ENCODE measurements around the gene NFIB.

Gene NFIB

GRCh38 chr9:14238079-14238478, 75.9 kb downstream of the NFIB start:
- DNase-seq, result no peak

DNA sequence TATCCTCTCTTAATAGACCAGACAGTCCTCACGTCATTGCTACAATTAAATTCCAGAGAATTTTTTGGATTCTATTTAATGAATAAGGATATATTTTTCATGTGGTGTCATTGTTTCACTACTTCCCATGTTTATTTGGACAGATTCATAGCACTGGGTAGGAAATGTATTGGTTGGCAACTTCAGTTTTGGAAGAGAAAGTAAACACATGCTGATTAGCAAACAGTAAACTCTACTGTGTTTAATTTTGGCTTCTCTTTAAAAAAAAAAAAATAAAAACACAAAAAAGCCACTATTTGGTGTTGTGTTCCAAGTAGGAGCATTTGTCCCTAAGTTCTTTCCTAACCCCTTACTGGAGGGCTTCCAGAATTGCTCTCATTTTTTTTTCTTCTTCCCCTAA, 77.3 kb downstream of the NFIB start:
- no peak for DNase-seq

DNA sequence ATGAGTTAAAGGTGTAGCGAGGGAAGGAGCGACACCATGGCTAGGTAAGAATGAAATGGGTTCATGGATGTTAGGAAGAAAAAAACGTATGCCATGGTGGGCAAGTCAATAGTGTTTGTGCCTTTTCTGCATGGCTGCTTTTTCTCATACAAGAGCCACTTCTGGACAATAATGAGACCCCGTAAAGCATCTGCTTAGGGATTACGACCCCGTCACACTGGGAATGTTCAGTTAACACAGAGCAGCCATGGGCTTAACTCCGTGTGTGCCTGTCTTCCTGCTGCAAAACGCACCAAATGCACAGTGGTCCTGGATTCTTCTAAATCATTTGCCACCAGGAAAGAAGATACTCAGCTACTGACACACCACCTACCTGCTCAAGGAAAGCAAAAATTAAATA, 81.8 kb downstream of the NFIB start:
- DNase-seq, result no peak

DNA sequence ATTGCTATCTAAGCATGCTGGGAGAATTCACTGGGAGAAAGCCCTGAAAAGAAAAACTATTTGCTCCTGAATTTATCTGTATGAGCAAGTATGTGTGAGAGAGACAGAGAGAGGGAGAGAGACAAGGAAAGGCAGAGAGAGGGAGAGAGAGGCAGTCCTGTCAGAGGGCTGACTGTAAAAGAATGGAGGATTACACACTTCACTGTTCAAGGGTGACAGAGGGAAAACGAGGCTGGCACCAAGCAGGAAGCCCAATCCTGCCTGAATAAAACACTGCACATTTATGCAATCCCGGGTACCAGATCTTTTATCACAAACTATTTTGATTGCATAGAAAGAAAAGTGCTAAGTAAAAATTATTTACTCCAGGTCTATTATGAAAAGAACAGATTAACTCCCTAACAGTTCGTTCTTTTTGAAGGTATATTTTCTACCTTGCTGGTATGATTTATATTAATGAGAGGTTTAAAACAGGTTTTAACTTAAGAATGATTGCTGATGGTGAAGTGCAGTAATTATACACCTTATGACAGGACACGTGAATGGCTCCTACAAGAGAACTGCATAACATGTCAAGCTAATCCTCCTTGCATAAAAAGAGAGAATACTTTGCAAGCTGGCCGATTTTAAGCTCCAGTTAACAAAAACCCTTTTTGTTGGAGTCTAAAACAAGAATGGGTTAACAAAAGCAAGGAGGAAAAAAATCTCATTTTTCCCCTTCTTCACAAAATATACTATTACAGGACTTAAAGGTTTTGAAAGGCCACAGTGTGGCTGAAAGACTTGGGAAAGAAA, 82.5 kb downstream of the NFIB start:
- DNase-seq, result no peak

DNA sequence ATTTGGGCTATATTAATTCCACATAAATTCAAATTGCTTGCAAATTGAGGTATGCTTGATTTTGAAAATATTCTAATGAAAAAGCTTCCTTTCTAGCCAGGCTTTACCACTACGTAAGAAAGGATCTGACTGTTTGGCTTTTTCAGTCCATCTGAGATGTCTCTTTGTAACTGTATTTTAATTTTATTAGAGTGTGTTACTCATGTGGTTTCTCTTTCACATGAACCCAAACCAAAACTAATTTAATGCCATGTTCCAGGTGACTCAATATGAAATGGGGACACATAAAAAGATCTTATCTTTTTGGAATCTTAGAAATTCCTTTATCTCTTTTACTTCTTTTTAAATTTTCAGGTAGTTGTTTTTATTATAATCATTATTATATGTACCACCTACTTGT, 85.3 kb downstream of the NFIB start:
- DNase-seq, result no peak

DNA sequence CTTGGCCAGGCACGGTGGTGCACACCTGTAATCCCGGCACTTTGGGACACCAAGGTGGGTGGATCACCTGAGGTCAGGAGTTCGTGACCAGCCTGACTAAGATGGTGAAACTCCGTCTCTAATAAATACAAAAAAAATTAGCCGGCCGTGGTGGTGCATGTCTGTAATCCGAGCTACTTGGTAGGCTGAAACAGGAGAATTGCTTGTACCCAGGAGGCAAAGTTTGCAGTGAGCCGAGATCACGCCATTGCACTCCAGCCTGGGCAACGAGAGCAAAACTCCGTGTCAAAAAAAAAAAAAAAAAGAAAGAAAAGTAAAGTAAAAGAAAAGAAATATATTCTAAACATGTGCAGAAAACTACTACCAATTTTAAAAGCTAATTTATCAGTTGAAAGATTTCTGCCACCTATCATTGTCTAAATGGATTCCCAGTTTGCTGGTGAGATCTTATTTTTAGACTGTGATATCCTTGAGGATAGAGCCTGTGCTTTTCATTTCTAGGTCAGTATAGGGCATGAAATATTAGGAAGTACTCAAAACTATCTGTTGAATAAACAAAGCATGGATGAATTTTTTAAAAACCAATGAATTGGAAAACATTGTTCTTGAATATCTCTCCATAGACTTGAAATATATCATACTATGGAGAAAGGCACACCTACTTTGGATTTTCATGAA, 86.9 kb downstream of the NFIB start:
- no peak for DNase-seq

- no peak for DNase-seq
Measured at GRCh38 chr9:14223081-14223480, 90.9 kb downstream of the NFIB start.

- no peak for DNase-seq
Measured at GRCh38 chr9:14222149-14222835, 91.6 kb downstream of the NFIB start.

GRCh38 chr9:14221558-14221957, 92.4 kb downstream of the NFIB start:
- DNase-seq, result no peak

GRCh38 chr9:14221119-14221518, 92.8 kb downstream of the NFIB start:
- no peak for DNase-seq

DNA sequence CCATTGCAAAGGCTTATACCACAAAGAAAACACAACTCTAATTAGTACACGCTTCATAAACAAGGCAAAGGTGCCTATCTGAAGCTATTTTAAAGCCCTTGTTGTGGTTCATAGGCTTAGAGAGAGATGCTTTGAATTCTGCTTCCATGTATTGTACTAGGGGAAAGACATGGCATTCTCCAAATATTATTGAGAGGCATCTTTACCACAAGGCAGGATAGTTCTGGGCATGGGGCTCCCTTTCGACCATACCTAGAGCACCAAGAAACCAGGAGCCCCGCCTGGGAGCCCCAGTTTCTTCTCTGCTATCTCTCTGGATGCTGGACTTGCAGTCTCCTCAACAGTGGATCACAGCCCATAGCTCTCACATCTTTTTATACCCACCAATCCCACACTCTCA, 93.7 kb downstream of the NFIB start:
- DNase-seq, result no peak

DNA sequence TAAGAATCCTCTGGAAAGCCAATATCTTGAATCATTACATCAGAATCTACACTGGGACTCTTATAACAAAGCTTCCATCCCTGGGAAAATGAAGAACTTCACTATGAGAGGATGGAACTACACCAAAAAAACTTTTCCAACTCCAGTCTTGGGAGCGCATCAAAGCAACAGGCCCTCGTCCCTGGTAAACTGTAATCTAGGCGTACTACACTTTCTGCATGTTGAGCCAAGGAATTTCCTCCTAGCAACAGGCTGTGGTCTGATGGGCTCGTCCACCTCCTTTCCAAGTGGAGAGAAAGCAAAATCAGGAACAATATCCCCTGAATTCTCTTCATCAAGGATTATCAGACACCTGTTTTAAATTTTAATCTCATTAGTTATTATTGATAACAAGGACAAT, 94.1 kb downstream of the NFIB start:
- no peak for DNase-seq

DNA sequence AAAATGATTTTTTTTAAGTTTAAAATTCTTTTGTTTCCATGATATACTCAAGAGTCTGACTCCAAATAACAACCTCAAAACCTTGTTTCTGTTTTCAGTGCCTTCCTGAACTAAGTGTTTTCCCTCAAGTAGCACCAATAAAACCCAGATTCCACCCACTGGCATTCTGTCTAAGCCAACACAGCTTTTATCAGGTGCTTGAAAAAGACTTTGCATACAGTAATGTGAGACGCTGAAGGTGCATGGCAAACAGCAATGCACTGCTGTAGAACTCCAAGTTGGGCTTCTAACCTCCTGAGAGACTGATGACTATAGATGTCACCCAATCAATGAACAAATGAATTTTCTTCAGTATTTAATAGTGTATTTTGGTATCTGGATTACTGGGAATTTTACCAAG, 95.7 kb downstream of the NFIB start:
- DNase-seq, result no peak

- no peak for DNase-seq
Measured at GRCh38 chr9:14216612-14217194, 97.2 kb downstream of the NFIB start.

- DNase-seq, result no peak
Measured at GRCh38 chr9:14215614-14216013, 98.3 kb downstream of the NFIB start.

- DNase-seq, result no peak
Measured at GRCh38 chr9:14214693-14215092, 99.2 kb downstream of the NFIB start.

DNA sequence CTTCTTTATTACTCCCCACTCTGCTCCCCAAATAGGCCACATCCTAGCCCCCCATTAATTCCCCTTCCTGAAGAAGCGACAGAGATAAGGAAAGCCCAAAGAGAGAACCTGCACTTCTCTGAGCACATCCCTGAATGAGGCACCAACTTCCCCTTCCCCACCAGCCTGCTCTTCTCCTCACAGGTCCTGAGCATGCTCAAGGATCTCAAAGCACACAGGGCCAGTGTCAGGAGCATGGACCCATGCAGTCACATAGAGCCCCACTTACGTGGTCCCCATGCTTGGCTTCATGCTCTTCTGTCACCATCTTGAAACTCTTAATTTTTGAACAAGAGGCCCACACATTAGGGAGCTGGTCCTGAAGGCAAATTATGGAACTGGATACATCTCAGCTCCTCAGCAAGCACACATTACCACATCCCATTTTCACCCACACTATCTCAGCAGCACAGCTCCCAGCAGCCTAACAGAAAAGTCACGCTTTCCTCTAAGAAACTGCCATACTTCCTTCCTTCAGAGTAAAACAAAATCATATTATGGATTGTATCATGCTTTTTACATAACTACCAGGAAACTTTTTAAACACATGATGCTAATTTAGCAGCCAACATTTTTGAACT, 99.8 kb downstream of the NFIB start:
- no peak for DNase-seq

GRCh38 chr9:14213504-14213903, 100.4 kb downstream of the NFIB start:
- no peak for DNase-seq

DNA sequence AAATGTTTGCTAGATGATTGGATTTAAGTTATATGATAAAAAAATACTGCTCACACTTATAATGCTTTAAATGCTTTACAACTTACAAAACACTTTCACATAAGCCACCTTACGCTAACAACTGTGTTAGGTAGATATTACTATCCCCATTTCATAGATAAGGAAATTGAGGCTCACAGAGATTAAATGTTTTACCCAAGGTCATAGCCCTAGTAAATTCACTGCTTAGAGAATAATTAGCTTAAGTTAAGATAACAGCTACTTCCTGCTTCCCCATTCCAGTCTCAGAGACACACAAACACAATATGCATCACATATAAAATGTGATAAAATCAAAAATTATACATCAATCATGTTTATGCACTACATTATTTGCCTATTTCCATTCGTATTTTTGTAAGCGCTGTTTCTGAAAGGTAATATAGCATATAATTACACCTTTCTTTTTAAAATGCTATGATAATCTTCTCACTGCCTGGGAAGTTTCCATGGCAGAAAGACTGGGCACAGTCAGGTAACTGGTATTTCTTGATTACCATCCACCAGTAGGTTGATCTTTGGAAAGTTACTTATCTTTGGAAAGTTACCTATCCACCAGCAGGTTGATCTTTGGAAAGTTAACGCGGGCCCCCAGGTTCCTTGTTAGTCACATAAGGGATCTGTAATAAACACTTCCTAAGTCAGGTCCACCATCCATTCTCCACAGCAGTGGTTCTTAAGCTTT, 101.1 kb downstream of the NFIB start:
- DNase-seq, result no peak

DNA sequence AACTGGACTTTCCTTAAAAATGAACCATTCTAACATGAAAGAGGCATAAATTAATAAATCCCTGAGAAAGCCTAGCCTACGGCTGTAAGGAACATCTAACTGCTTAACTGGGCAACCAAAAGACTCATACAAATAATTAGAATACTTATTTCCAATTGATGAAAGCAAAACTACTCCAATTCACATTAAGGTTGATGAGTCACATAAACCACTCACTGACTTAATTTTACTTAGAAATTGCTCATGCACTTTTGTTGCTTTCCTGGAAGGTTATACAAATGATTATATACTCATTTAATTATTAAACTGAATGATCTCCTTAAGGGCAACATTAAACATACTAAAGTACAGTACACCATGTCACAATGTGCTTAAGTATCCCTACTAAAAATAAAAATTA, 101.9 kb downstream of the NFIB start:
- no peak for DNase-seq

DNA sequence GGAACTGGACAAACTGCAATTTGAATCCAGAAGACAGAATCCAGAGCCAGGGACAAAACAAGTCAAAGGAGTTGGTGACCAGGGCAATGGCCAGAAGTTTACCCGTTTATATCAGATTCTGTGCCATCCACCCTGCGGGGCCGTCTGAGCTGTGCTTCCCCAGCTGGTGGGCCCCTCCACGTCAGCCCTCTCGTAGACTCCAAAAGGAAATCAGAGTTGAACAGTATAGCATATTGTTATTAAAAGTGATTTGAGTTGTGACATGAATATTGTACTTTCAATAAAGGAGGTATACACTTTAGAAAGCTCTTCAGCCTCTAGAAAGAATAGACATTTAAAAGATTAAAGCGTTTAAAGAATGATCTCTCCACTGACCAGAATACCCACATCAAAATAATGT, 102.4 kb downstream of the NFIB start:
- DNase-seq, result no peak

DNA sequence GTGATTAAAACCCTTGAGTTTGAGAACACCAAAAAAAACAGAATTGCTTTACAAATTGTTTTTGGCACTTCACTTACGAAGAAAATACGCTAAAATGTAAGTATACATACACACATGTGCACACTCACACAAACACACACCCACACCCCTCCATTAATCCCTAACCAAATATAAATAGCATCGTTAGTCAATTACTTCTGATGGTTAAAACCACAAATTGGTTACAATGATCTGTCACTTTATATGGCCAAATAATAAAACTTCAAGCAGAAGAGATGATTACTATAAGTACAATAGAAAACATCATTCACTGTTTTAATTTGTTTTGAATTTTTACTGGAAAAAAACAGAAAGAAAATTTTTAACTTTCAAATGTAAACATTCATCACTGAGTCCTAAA, 103.5 kb downstream of the NFIB start:
- no peak for DNase-seq

Data from suppressor macrophage treated with lipopolysaccharide for 1 hour (primary cell).